GM23338 (cell line): ENCODE results near the gene BCL2L15. TPM values are rescaled to one million over a fixed set of nuclear protein-coding genes. Genes with fewer than 3 reads are reported as not detected.

ENCODE experiments used
- ATAC-seq: fragments of 200-7000 bp; cut with Tn5 transposase; 3 replicates; pipeline ENCODE4 v1.9.1; 2020
- DNase-seq: peaks from one replicate; pipeline ENCODE4 v3.0.0-alpha.2; 2015; ENCODE audit warnings: low spot score
- H2AFZ ChIP-seq: fragments of 200-600 bp; sonication (generic); 2 replicates; pipeline ENCODE4 v1.8.0; 2016; ENCODE audit warnings: antibody characterized with exemption, mild to moderate bottlenecking, moderate library complexity
- H3F3A ChIP-seq: fragments of 200-600 bp; sonication (generic); replicated peaks from 2 replicates; pipeline ENCODE4 v1.8.0; 2017; ENCODE audit warnings: antibody characterized with exemption, mixed run types, low read depth
- H3K27ac ChIP-seq: fragments of 200-600 bp; sonication (generic); 2 replicates; pipeline ENCODE4 v1.6.1; 2016; ENCODE audit warnings: low read depth
- H3K27me3 ChIP-seq: fragments of 200-600 bp; sonication (generic); 2 replicates; pipeline ENCODE4 v1.8.0; 2016; ENCODE audit warnings: mild to moderate bottlenecking, mixed run types, moderate library complexity; ENCODE audit not compliant: insufficient read depth
- H3K36me3 ChIP-seq: fragments of 200-600 bp; sonication (generic); 2 replicates; pipeline ENCODE4 v1.8.0; 2016; ENCODE audit warnings: mild to moderate bottlenecking; ENCODE audit not compliant: insufficient read depth
- H3K4me1 ChIP-seq: fragments of 200-600 bp; sonication (generic); 2 replicates; pipeline ENCODE4 v1.8.0; 2016; ENCODE audit warnings: mild to moderate bottlenecking, moderate library complexity; ENCODE audit not compliant: insufficient read depth
- H3K4me2 ChIP-seq: fragments of 200-600 bp; sonication (generic); 2 replicates; pipeline ENCODE4 v1.7.1; 2017; ENCODE audit warnings: mixed run types
- H3K4me3 ChIP-seq: fragments of 200-600 bp; sonication (generic); 2 replicates; pipeline ENCODE4 v1.6.1; 2016; ENCODE audit warnings: mixed run types
- H3K79me2 ChIP-seq: fragments of 200-600 bp; sonication (generic); replicated peaks from 2 replicates; pipeline ENCODE4 v1.8.0; 2017; ENCODE audit warnings: mild to moderate bottlenecking; ENCODE audit not compliant: insufficient read depth
- H3K9me2 ChIP-seq: fragments of 200-600 bp; sonication (generic); 2 replicates; pipeline ENCODE4 v1.8.0; 2017; ENCODE audit not compliant: insufficient read depth
- H4K20me1 ChIP-seq: fragments of 200-600 bp; sonication (generic); replicated peaks from 2 replicates; pipeline ENCODE4 v1.8.0; 2017; ENCODE audit warnings: mild to moderate bottlenecking; ENCODE audit not compliant: insufficient read depth
- H3K27ac Mint-ChIP-seq: 2 replicates; pipeline ENCODE4 v1.8.0; 2020; ENCODE audit warnings: inconsistent platforms, mild to moderate bottlenecking, moderate library complexity, mixed read lengths
- H3K27me3 Mint-ChIP-seq: 3 replicates; pipeline ENCODE4 v1.8.0; 2022; ENCODE audit warnings: low read depth, mild to moderate bottlenecking, moderate library complexity, mixed read lengths, inconsistent platforms; ENCODE audit not compliant: insufficient read depth, poor library complexity
- H3K36me3 Mint-ChIP-seq: 3 replicates; pipeline ENCODE4 v1.8.0; 2021; ENCODE audit warnings: low read depth, mild to moderate bottlenecking, inconsistent platforms, moderate library complexity, mixed read lengths
- H3K4me1 Mint-ChIP-seq: 3 replicates; pipeline ENCODE4 v1.8.0; 2020; ENCODE audit warnings: mild to moderate bottlenecking, inconsistent platforms, mixed read lengths
- H3K4me3 Mint-ChIP-seq: 3 replicates; pipeline ENCODE4 v1.8.0; 2021; ENCODE audit warnings: moderate library complexity, mild to moderate bottlenecking, inconsistent platforms, mixed read lengths
- H3K9me3 Mint-ChIP-seq: 3 replicates; pipeline ENCODE4 v1.8.0; 2020; ENCODE audit warnings: moderate library complexity, mild to moderate bottlenecking, inconsistent platforms, mixed read lengths
- JUNB ChIP-seq: IDR thresholded peaks from one replicate; pipeline ENCODE4 v1.6.1; 2016; ENCODE audit warnings: antibody characterized with exemption; ENCODE audit not compliant: unreplicated experiment
- NANOG ChIP-seq: IDR thresholded peaks from 2 replicates; pipeline ENCODE4 v1.6.1; 2016; ENCODE audit warnings: antibody characterized with exemption, borderline replicate concordance
- STAT1 ChIP-seq: IDR thresholded peaks from one replicate; pipeline ENCODE4 v1.6.1; 2016; ENCODE audit warnings: antibody characterized with exemption; ENCODE audit not compliant: unreplicated experiment
- ZNF331 ChIP-seq: fragments of 250-450 bp; sonication (Bioruptor Pico); IDR thresholded peaks from 2 replicates; pipeline ENCODE4 v1.5.0; 2020; ENCODE audit warnings: low read depth, mild to moderate bottlenecking, moderate library complexity
- polyA plus RNA-seq: library from polyadenylated mRNA; unstranded; fragments of >200 nt; fragmentation: Nextera tagmentation; extraction: Ambion mirVana; gene quantifications from 2 replicates; pipeline ENCODE4 v1.2.1, GENCODE V29; 2016
- total RNA-seq: library from RNA; depleted of rRNA; stranded (reverse); fragments of >200 nt; shearing (Covaris generic); gene quantifications from 2 replicates; pipeline ENCODE4 v1.2.3, GENCODE V29; 2014
- TF ChIP-seq, protein P1 (sequence below): IDR thresholded peaks from one replicate; pipeline ENCODE4 v1.6.1; 2018; ENCODE audit warnings: antibody characterized with exemption; ENCODE audit not compliant: unreplicated experiment
- TF ChIP-seq, protein P2 (sequence below), 2 experiments: fragments of 200-600 bp in 1 of 2; sonication (generic) in 1 of 2; conservative IDR thresholded peaks; 2 replicates each; pipeline versions ENCODE4 v1.5.1 to v1.6.1; 2016 to 2017; ENCODE audit warnings: antibody characterized with exemption in 2 of 2, low read depth in 2 of 2, mild to moderate bottlenecking in 2 of 2, moderate library complexity in 1 of 2

BCL2L15 gene
- total and polyA plus RNA-seq, 2 experiments from 2014 or later: not detected

DNA sequence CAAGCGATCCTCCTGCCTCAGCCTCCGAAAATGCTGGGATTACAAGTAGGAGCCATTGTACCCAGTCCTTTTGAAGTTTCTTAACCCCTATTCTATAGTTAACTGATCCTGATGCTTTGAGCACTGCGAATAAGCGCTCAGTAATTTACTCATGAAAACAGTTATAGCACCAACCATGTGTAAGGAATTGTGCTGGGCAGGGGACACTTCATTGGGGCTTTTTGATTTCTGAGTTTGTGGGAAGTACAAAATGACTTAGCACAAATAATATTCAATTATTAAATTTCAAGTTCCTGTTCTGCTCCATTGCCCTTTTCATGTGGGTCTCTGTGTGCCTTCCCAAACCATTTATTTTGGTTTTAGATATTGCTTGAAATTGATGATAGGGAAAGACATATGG is 35.6 kb upstream of the BCL2L15 start (continued):
- TF ChIP-seq, protein P1, sequence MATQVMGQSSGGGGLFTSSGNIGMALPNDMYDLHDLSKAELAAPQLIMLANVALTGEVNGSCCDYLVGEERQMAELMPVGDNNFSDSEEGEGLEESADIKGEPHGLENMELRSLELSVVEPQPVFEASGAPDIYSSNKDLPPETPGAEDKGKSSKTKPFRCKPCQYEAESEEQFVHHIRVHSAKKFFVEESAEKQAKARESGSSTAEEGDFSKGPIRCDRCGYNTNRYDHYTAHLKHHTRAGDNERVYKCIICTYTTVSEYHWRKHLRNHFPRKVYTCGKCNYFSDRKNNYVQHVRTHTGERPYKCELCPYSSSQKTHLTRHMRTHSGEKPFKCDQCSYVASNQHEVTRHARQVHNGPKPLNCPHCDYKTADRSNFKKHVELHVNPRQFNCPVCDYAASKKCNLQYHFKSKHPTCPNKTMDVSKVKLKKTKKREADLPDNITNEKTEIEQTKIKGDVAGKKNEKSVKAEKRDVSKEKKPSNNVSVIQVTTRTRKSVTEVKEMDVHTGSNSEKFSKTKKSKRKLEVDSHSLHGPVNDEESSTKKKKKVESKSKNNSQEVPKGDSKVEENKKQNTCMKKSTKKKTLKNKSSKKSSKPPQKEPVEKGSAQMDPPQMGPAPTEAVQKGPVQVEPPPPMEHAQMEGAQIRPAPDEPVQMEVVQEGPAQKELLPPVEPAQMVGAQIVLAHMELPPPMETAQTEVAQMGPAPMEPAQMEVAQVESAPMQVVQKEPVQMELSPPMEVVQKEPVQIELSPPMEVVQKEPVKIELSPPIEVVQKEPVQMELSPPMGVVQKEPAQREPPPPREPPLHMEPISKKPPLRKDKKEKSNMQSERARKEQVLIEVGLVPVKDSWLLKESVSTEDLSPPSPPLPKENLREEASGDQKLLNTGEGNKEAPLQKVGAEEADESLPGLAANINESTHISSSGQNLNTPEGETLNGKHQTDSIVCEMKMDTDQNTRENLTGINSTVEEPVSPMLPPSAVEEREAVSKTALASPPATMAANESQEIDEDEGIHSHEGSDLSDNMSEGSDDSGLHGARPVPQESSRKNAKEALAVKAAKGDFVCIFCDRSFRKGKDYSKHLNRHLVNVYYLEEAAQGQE: no peak
- TF ChIP-seq ZNF331 (CRISPR knock-in tag): no peak
- TF ChIP-seq STAT1: no peak
- TF ChIP-seq NANOG: no peak
- TF ChIP-seq, protein P2, sequence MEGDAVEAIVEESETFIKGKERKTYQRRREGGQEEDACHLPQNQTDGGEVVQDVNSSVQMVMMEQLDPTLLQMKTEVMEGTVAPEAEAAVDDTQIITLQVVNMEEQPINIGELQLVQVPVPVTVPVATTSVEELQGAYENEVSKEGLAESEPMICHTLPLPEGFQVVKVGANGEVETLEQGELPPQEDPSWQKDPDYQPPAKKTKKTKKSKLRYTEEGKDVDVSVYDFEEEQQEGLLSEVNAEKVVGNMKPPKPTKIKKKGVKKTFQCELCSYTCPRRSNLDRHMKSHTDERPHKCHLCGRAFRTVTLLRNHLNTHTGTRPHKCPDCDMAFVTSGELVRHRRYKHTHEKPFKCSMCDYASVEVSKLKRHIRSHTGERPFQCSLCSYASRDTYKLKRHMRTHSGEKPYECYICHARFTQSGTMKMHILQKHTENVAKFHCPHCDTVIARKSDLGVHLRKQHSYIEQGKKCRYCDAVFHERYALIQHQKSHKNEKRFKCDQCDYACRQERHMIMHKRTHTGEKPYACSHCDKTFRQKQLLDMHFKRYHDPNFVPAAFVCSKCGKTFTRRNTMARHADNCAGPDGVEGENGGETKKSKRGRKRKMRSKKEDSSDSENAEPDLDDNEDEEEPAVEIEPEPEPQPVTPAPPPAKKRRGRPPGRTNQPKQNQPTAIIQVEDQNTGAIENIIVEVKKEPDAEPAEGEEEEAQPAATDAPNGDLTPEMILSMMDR (conservative IDR thresholded peaks at IDR 0.05; ENCODE audit: low read depth in 2 of 2): no peak
- no peak for TF ChIP-seq JUNB

DNA sequence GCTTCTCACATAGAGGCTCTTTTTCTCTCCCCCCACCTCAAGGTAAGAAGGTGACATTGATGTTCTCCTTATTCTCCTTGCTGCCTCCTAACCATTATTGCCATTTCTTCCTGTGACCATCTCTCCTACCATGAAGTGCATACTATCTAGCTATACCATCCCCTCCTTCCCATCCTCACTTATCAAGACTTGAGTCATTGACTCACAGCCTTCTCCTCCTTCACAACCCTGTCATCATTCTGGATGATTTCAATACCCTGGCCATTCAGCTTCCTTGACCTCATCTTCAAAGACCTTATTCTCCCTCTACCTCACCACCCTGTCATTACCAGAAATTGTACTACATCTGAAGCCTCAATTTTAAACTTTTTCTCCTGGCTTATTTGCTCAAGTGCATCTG is 30.9 kb upstream of the BCL2L15 start:
- Histone ChIP-seq H3K4me3 (no peak overlapping the region), H3K4me2 (no peak overlapping the region), H2AFZ (no peak overlapping the region), H3K36me3 (no peaks in the 10 kb centered on the region), H3K79me2 (no peaks in the 10 kb centered on the region), H3K27me3 (peaks cover 4% of the 10 kb centered on the region; the same call in 1 of the 2 replicates), H4K20me1 (no peaks in the 10 kb centered on the region), H3K4me1 (no peaks in the 10 kb centered on the region), H3K27ac (no peak overlapping the region), H3F3A (no peaks in the 10 kb centered on the region), H3K9me2 (peaks cover 3% of the 10 kb centered on the region; the same call in 1 of the 2 replicates)
- H3K36me3 Mint-ChIP-seq: no peaks in the 10 kb centered on the region
- H3K4me1 Mint-ChIP-seq: peaks cover 3% of the 10 kb centered on the region; the same call in 1 of the 3 replicates
- ATAC-seq: no peak
- TF ChIP-seq ZNF331 (CRISPR knock-in tag) (no peak), STAT1 (no peak)
- TF ChIP-seq, protein P1: no peak
- no peaks in the 10 kb centered on the region for H3K27me3 Mint-ChIP-seq
- no peak overlapping the region for H3K4me3 Mint-ChIP-seq
- DNase-seq: no peak
- H3K9me3 Mint-ChIP-seq: no peaks in the 10 kb centered on the region
- no peak overlapping the region for H3K27ac Mint-ChIP-seq
